SU-DHL-6 (cell line): ENCODE results near the gene ZNF382.

Experiments
- EZH2phosphoT487 ChIP-seq: fragments of 200-600 bp; sonication (generic), shearing (Covaris generic); conservative IDR thresholded peaks from 2 replicates; pipeline ENCODE4 v1.6.1; 2018; ENCODE audit warnings: mild to moderate bottlenecking, antibody characterized with exemption, low read length, moderate library complexity, mixed read lengths
- TF ChIP-seq, protein P1 (sequence below): fragments of 200-600 bp; sonication (generic); IDR thresholded peaks from one replicate; pipeline ENCODE4 v1.5.1; 2017; ENCODE audit warnings: antibody characterized with exemption, mild to moderate bottlenecking, low read length, moderate library complexity; ENCODE audit not compliant: insufficient read depth, poor library complexity, severe bottlenecking

DNA sequence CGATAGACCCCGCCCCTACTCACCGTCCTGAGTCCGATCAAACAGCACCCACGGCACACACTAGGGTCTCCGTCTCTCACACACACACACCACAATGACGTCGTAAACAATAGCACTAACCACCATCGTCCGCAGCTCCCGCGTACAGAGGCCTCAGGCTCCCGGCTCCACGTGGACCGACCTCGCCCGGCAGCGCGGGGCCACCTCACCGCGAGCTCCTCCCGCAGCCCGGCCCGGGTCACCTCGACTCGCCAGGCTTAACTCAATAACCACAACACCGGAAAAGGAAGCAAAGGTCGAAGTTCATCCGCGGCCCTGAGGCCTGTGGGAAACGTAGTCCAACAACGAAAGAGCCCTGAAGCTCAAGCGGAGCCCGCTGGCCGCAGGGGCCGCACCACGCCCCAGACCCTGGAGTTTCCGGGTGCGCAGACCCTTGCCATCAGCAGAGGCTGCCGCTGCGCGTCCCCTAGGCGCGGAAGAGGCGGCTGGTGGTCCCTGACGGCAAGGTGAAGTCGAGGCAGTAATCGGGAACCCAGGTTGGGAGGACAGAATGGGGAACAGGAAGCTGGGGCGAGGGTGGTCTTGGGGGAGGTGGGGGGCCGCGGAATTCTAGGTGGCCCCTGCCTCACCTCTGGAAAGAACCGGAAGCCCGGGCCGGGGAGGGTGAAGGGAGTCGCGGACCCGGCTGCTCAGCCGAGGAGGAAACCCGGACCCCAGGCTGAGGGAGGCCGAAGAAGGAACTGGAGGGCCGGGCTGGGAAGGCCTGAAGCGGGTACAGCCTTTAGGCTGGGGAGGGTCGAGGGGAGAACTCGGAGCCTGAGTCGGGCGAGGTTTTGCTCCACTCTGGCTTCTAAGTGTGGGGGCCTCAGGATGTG, 31.9 kb upstream of the ZNF382 start, which contains the start of gene ZNF529:
- TF ChIP-seq, protein P1, sequence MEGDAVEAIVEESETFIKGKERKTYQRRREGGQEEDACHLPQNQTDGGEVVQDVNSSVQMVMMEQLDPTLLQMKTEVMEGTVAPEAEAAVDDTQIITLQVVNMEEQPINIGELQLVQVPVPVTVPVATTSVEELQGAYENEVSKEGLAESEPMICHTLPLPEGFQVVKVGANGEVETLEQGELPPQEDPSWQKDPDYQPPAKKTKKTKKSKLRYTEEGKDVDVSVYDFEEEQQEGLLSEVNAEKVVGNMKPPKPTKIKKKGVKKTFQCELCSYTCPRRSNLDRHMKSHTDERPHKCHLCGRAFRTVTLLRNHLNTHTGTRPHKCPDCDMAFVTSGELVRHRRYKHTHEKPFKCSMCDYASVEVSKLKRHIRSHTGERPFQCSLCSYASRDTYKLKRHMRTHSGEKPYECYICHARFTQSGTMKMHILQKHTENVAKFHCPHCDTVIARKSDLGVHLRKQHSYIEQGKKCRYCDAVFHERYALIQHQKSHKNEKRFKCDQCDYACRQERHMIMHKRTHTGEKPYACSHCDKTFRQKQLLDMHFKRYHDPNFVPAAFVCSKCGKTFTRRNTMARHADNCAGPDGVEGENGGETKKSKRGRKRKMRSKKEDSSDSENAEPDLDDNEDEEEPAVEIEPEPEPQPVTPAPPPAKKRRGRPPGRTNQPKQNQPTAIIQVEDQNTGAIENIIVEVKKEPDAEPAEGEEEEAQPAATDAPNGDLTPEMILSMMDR, result no peak
- no peak for TF ChIP-seq EZH2phosphoT487
